Psoas muscle (tissue), 8 donors: ENCODE measurements around the gene DHRS12. TPM values are rescaled to one million over a fixed set of nuclear protein-coding genes. Genes with fewer than 3 reads are reported as not detected.

Source experiments
- ATAC-seq, 4 donors: fragments of 200-7000 bp; cut with Tn5 transposase; one replicate each; pipeline ENCODE4 v1.9.1; 2020; ENCODE audit warnings: moderate library complexity in 3 of 4, mild to moderate bottlenecking in 2 of 4
- DNase-seq, 2 donors: peaks; one replicate each; pipeline ENCODE4 v3.0.0-alpha.2; 2020
- H3K27ac ChIP-seq: fragments of 200-600 bp; one replicate; pipeline ENCODE4 v1.8.0; 2022
- H3K27me3 ChIP-seq, 3 donors: fragments of 200-600 bp in 1 of 3; one replicate each; pipeline versions ENCODE4 v1.6.1 to v1.8.0; 2013 to 2022; ENCODE audit warnings: low read length in 2 of 3, mild to moderate bottlenecking in 2 of 3, moderate library complexity in 1 of 3; ENCODE audit not compliant: insufficient read depth in 3 of 3
- H3K36me3 ChIP-seq, 2 donors: fragments of 200-600 bp in 1 of 2; one replicate each; pipeline versions ENCODE4 v1.6.1 to v1.8.0; 2013 to 2022; ENCODE audit warnings: low read depth in 1 of 2, mild to moderate bottlenecking in 1 of 2, moderate library complexity in 1 of 2; ENCODE audit not compliant: insufficient read depth in 1 of 2
- H3K4me1 ChIP-seq: fragments of 200-600 bp; one replicate; pipeline ENCODE4 v1.8.0; 2022
- H3K4me3 ChIP-seq: fragments of 200-600 bp; one replicate; pipeline ENCODE4 v1.8.0; 2022; ENCODE audit warnings: mild to moderate bottlenecking
- H3K9me3 ChIP-seq: fragments of 200-600 bp; one replicate; pipeline ENCODE4 v1.8.0; 2022
- CTCF ChIP-seq: fragments of 200-600 bp; IDR thresholded peaks from one replicate; pipeline ENCODE4 v1.8.0; 2022; ENCODE audit warnings: antibody characterized with exemption
- WGBS, 3 donors: extraction: QIAGEN DNeasy Blood & Tissue Kit; methylation state at CpG; one replicate each; pipeline versions ENCODE4 v1.1.6 to v1.1.7; 2013; 5-methylcytosine and 5-hydroxymethylcytosine counted together
- intact Hi-C, 2 donors: fragments of 100-400 bp; cut with DNase I; formaldehyde crosslinking; loops; one replicate each; pipeline versions ENCODE4 v1.11.0 to v1.14.2; 2022
- polyA plus RNA-seq, 3 donors: library from polyadenylated mRNA; stranded (reverse); fragments of 200-250 nt; gene quantifications; one replicate each; pipeline ENCODE4 v1.2.3, GENCODE V29; 2013
- total RNA-seq, 4 donors: library from RNA; stranded (reverse); fragmentation: NEBNext Ultra II Directional in 2 of 4; extraction: Animal tissue kit (Norgen Biotek cat#: 25700) in 2 of 4; gene quantifications; one replicate each; pipeline versions ENCODE4 v1.2.1 to v1.2.4, GENCODE V29; 2021 to 2023
- donor health status: healthy with polysubstance abuse.
- donor health status: DM: no; HTN: no; CAD: no; lungs with moderate emphysema.
- donor health status: Bipolar disorder and iron deficiency.
- donor health status: healthy.
- donor health status: DM: yes; HTN: yes; CAD: no.
- donor health status: DM: no; HTN: no; CAD: no.
- donor health status: DM: no; HTN: no; CAD: no.
- donor health status: DM: yes; HTN: yes; CAD: no.

DHRS12 gene
- total and polyA plus RNA-seq, 7 donors, result 3.4 to 10.1 (median 4.9) TPM

DNA sequence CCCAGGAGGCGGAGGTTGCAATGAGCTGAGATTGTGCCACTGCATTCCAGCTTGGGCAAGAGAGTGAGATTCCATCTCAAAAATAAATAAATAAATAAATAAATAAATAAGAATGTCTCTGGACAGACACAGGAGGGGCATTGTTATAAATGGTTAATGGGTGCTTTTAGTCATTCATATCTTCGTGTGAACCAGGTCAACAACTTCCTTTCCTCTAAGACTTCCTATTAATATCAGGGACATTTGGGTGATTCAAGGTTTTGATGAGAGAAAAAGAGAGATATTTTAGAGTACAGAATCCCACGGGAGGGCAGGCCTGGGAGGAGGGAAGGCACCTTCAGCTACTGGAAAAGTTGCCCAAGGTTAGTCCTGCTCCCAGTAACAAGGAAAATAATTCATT lies 23.9 kb downstream of the DHRS12 start:
- no peaks in the 10 kb centered on the region for H3K36me3 ChIP-seq
- ATAC-seq (no peak), DNase-seq (no peak)
- no peak overlapping the region for H3K4me3 ChIP-seq
- no peaks in the 10 kb centered on the region for H3K4me1 ChIP-seq
- H3K27ac ChIP-seq, result no peak overlapping the region
- H3K9me3 ChIP-seq, result no peaks in the 10 kb centered on the region
- WGBS, 3 donors, result 79 to 81% (median 80%) methylated on average over 3 of the region's 3 CpGs
- intact Hi-C loops, result no loop called here
- no peak for TF ChIP-seq CTCF
- H3K27me3 ChIP-seq, result no peaks in the 10 kb centered on the region

GRCh38 chr13:51778392-51778791 lies 25.6 kb downstream of the DHRS12 start:
- H3K36me3 ChIP-seq, result peaks cover 0 to 5% of the 10 kb centered on the region in 2 donors
- no peak for TF ChIP-seq CTCF
- intact Hi-C loops, result no loop called here
- peak in 1 of 2 donors; percentile 45 for DNase-seq
- H3K27ac ChIP-seq, result no peak overlapping the region
- WGBS, 3 donors, result 22 to 32% (median 27%) methylated on average over 11 of the region's 11 CpGs
- no peak for ATAC-seq
- no peaks in the 10 kb centered on the region for H3K9me3 ChIP-seq
- H3K27me3 ChIP-seq, result no peaks in the 10 kb centered on the region
- no peak overlapping the region for H3K4me3 ChIP-seq
- H3K4me1 ChIP-seq, result no peaks in the 10 kb centered on the region

GRCh38 chr13:51777921-51778320 lies 26.0 kb downstream of the DHRS12 start:
- DNase-seq (peak in 1 of 2 donors; percentile 31), ATAC-seq (no peak)
- Histone ChIP-seq H3K27ac (no peak overlapping the region), H3K4me1 (no peaks in the 10 kb centered on the region), H3K27me3 (no peaks in the 10 kb centered on the region), H3K9me3 (no peaks in the 10 kb centered on the region), H3K4me3 (no peak overlapping the region), H3K36me3 (peaks cover 0 to 7% of the 10 kb centered on the region in 2 donors)
- 59 to 61% (median 60%) methylated on average over 9 of the region's 9 CpGs for WGBS, 3 donors
- no peak for TF ChIP-seq CTCF
- intact Hi-C loops, result no loop called here

DNA sequence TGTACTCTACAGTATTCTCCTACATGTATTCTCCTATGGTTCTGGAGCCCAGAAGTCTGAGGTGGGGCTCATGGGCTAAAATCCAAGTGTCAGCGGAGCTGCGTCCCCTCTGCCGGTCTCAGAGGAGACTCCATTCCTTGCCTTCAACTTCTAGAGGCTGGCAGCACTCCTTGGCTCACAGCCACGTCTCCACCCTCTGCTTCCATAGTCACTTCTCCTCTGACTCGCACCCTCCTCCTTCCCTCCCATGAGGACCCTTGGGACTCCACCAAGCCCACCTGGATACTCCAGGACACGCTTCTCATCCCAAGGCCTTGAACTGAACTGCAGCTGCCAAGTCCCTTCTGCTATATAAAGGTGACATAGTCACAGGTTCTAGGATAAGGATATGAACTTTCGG lies 27.8 kb downstream of the DHRS12 start:
- intact Hi-C loops, result no loop called here
- Histone ChIP-seq H3K36me3 (peaks cover 0 to 13% of the 10 kb centered on the region in 2 donors), H3K4me1 (no peaks in the 10 kb centered on the region), H3K4me3 (no peak overlapping the region), H3K27me3 (no peaks in the 10 kb centered on the region), H3K27ac (no peak overlapping the region), H3K9me3 (no peaks in the 10 kb centered on the region)
- TF ChIP-seq CTCF, result no peak
- ATAC-seq, result no peak
- 77 to 91% (median 79%) methylated on average over 7 of the region's 7 CpGs for WGBS, 3 donors
- DNase-seq, result peak in 1 of 2 donors; percentile 26

DNA sequence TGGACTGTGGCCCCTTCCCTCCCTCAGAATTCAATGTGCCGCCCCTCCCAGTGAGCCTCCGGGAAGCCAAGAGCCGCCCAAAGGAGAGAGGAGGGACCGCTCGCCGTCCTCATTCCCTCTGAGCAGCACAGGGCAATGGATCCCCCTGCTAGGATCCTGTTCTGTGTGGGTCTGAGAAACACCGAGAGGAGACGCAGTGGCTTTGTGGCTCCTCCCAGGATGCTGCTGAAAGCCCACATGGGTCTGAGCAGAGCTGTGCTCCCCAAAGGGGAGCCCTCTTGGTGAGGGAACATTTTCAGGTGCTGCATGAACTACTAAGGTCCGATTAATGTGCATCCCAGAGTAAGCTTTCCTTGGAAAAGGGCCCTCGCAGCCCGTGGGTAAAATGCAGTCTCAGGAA lies 30.4 kb downstream of the DHRS12 start:
- no peaks in the 10 kb centered on the region for H3K9me3 ChIP-seq
- no peak overlapping the region for H3K27ac ChIP-seq
- no peak for TF ChIP-seq CTCF
- no peaks in the 10 kb centered on the region for H3K4me1 ChIP-seq
- WGBS, 3 donors, result 86 to 87% (median 87%) methylated on average over 9 to 11 of the region's 11 CpGs
- DNase-seq, result no peak
- H3K4me3 ChIP-seq, result no peak overlapping the region
- H3K36me3 ChIP-seq, result peaks cover 0 to 13% of the 10 kb centered on the region in 2 donors
- intact Hi-C loops, result no loop called here
- no peaks in the 10 kb centered on the region for H3K27me3 ChIP-seq
- ATAC-seq, result no peak
